ENCODE results near the gene CAMK2G.

CAMK2G gene

DNA sequence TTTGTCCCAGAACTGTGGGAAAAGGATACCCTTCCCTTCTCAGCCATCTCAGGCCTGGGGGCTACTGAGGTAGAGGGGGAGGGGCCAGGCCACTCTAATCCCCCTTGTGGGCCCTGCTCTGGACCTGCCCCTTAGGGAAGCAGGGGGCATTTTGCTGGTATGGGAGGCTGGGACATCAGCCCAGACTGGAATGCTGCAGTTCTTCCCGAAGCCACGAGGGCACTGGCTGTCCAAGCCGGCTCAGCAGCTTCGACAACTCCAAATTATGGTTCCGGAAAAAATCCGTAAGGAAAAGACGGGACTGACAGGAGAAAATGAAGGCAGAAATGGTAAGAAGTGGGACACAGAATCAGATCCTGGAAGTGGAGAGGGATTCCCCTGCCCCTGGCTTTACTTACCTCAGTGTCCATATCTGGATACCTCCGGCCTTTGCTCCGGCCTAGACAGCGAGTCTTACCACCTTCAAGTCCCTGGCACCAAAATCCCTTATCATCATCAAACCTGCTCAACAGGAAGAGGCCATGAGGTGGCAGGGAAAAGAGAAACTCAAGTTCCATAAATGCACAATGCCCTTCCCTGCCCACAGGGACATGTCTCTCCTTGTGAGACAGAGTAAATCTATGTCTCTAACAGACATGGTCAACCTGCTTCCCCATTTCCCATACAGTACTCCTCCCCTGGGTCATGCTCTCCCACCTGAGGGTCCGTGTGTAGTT lies 71.9 kb downstream of the CAMK2G start:
- no peaks in the 10 kb centered on the region for H3K79me2 ChIP-seq (ENCODE audit: insufficient read depth, low read length)
- no peak overlapping the region for H3K4me2 ChIP-seq (ENCODE audit: low read length)
- no peak overlapping the region for H3K4me3 ChIP-seq (ENCODE audit: low read depth, low read length, poor library complexity, severe bottlenecking)
- no peaks in the 10 kb centered on the region for H3K27me3 ChIP-seq (ENCODE audit: insufficient read depth, low read length)
- H3K9ac ChIP-seq (ENCODE audit: low read length) = no peak overlapping the region
- no peaks in the 10 kb centered on the region for H3K4me1 ChIP-seq (ENCODE audit: insufficient read depth, low read length, severe bottlenecking)
- H3F3A ChIP-seq (ENCODE audit: insufficient read depth, low read length) = no peaks in the 10 kb centered on the region
- H3K9me2 ChIP-seq (ENCODE audit: low read depth, low read length) = no peaks in the 10 kb centered on the region
- H3K9me3 ChIP-seq (ENCODE audit: low read length) = no peaks in the 10 kb centered on the region
- H2AFZ ChIP-seq (ENCODE audit: low read length) = no peak overlapping the region
- H3K36me3 ChIP-seq (ENCODE audit: insufficient read depth, low read length) = peaks cover 88% of the 10 kb centered on the region
- no peaks in the 10 kb centered on the region for H4K20me1 ChIP-seq (ENCODE audit: insufficient read depth, low read length)
- H3K27ac ChIP-seq (ENCODE audit: low read depth, low read length, poor library complexity, severe bottlenecking) = no peak overlapping the region
- TF ChIP-seq EZH2 (IDR thresholded peaks at IDR 0.05; ENCODE audit: borderline replicate concordance, low read length) (no peak), CTCF (IDR thresholded peaks at IDR 0.05; ENCODE audit: low read length) (no peak)

DNA sequence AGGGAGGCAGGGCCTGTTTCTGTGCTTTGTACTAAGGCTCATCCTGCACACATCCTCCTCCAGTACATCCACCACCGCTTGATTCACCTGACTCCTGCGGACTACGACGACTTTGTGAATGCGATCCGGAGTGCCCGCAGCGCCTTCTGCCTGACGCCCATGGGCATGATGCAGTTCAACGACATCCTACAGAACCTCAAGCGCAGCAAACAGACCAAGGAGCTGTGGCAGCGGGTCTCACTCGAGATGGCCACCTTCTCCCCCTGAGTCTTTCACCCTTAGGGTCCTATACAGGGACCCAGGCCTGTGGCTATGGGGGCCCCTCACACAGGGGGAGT lies 73.1 kb downstream of the CAMK2G start:
- no peak for TF ChIP-seq EZH2 (IDR thresholded peaks at IDR 0.05; ENCODE audit: borderline replicate concordance, low read length)
- TF ChIP-seq CTCF (IDR thresholded peaks at IDR 0.05; ENCODE audit: low read length) = no peak
- Histone ChIP-seq H3K4me2 (ENCODE audit: low read length) (no peak overlapping the region), H3K36me3 (ENCODE audit: insufficient read depth, low read length) (peaks cover 86% of the 10 kb centered on the region), H3K27me3 (ENCODE audit: insufficient read depth, low read length) (no peaks in the 10 kb centered on the region), H3K9me2 (ENCODE audit: low read depth, low read length) (no peaks in the 10 kb centered on the region), H2AFZ (ENCODE audit: low read length) (no peak overlapping the region), H3K27ac (ENCODE audit: low read depth, low read length, poor library complexity, severe bottlenecking) (no peak overlapping the region), H3K79me2 (ENCODE audit: insufficient read depth, low read length) (no peaks in the 10 kb centered on the region), H3K9me3 (ENCODE audit: low read length) (no peaks in the 10 kb centered on the region), H3K9ac (ENCODE audit: low read length) (no peak overlapping the region), H3K4me1 (ENCODE audit: insufficient read depth, low read length, severe bottlenecking) (no peaks in the 10 kb centered on the region), H3F3A (ENCODE audit: insufficient read depth, low read length) (no peaks in the 10 kb centered on the region), H3K4me3 (ENCODE audit: low read depth, low read length, poor library complexity, severe bottlenecking) (no peak overlapping the region), H4K20me1 (ENCODE audit: insufficient read depth, low read length) (no peaks in the 10 kb centered on the region)

DNA sequence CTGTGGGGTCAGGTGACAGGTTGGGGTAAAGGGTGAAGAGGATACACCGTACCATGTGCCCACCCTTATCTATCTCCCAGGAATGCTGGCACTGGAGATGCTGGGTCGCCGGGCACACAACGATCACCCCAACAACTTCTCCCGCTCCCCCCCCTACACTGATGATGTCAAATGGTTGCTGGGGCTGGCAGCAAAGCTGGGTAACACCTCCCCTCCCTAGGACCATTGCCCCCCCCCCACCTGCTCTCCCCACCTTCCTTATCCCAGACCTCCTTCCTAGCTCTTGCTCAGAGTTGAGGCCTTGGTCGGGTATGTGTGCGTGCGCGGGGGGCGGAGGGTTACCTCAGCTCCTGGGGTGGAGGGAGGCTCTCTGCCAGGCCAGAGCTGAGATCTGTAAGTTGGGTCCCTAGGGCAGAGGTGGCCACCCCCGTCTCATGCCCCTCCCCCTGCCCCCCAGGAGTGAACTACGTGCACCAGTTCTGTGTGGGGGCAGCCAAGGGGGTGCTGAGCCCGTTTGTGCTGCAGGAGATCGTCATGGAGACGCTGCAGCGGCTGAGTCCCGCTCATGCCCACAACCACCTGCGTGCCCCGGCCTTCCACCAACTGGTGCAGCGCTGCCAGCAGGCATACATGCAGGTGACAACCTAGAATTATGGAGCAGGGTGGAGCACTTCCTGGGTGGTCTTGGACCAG lies 73.6 kb downstream of the CAMK2G start:
- no peaks in the 10 kb centered on the region for H3F3A ChIP-seq (ENCODE audit: insufficient read depth, low read length)
- H3K9ac ChIP-seq (ENCODE audit: low read length) = no peak overlapping the region
- no peaks in the 10 kb centered on the region for H3K4me1 ChIP-seq (ENCODE audit: insufficient read depth, low read length, severe bottlenecking)
- no peaks in the 10 kb centered on the region for H3K9me2 ChIP-seq (ENCODE audit: low read depth, low read length)
- no peak overlapping the region for H3K4me3 ChIP-seq (ENCODE audit: low read depth, low read length, poor library complexity, severe bottlenecking)
- no peak overlapping the region for H3K27ac ChIP-seq (ENCODE audit: low read depth, low read length, poor library complexity, severe bottlenecking)
- H3K36me3 ChIP-seq (ENCODE audit: insufficient read depth, low read length) = peaks cover 82% of the 10 kb centered on the region
- no peaks in the 10 kb centered on the region for H3K9me3 ChIP-seq (ENCODE audit: low read length)
- no peaks in the 10 kb centered on the region for H3K27me3 ChIP-seq (ENCODE audit: insufficient read depth, low read length)
- no peaks in the 10 kb centered on the region for H3K79me2 ChIP-seq (ENCODE audit: insufficient read depth, low read length)
- no peak overlapping the region for H2AFZ ChIP-seq (ENCODE audit: low read length)
- no peak for TF ChIP-seq EZH2 (IDR thresholded peaks at IDR 0.05; ENCODE audit: borderline replicate concordance, low read length)
- TF ChIP-seq CTCF (IDR thresholded peaks at IDR 0.05; ENCODE audit: low read length) = no peak
- H3K4me2 ChIP-seq (ENCODE audit: low read length) = no peak overlapping the region
- H4K20me1 ChIP-seq (ENCODE audit: insufficient read depth, low read length) = no peaks in the 10 kb centered on the region
